ENCODE data around the gene TLCD3A. TPM values are rescaled to one million over a fixed set of nuclear protein-coding genes. Genes with fewer than 3 reads are reported as not detected.

TLCD3A gene
- total RNA-seq, 1 experiment from 2014 or later: 13.4 TPM

DNA sequence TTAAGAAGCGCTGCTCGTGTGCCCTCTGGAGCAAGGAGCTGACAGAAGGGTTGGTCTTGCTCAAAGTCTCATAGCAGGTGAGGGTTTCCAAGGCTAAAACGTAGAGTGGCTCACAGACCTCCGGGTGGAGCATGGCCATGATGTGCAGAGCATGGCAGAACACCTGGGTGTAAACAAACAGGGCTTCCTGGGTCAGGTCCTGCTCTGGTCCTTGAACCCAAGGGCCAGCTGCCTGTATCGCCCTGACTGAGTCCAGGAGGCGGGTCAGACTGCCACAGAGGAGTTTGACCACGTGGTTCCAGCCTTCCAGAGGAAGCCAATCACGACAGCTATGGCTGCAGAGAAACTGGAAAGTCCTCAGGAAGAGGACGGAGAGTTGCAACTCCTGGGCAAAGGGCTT, 12.5 kb downstream of the TLCD3A start:
- H3K4me1 Mint-ChIP-seq (ENCODE audit: low read depth, unreplicated experiment): no peaks in the 10 kb centered on the region
- TF ChIP-seq, protein P1, sequence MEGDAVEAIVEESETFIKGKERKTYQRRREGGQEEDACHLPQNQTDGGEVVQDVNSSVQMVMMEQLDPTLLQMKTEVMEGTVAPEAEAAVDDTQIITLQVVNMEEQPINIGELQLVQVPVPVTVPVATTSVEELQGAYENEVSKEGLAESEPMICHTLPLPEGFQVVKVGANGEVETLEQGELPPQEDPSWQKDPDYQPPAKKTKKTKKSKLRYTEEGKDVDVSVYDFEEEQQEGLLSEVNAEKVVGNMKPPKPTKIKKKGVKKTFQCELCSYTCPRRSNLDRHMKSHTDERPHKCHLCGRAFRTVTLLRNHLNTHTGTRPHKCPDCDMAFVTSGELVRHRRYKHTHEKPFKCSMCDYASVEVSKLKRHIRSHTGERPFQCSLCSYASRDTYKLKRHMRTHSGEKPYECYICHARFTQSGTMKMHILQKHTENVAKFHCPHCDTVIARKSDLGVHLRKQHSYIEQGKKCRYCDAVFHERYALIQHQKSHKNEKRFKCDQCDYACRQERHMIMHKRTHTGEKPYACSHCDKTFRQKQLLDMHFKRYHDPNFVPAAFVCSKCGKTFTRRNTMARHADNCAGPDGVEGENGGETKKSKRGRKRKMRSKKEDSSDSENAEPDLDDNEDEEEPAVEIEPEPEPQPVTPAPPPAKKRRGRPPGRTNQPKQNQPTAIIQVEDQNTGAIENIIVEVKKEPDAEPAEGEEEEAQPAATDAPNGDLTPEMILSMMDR (IDR thresholded peaks at IDR 0.05; ENCODE audit: insufficient read depth in 1 of 2, low read depth in 1 of 2, low read length in 1 of 2, severe bottlenecking in 1 of 2, unreplicated experiment in 1 of 2): no peak
- no peaks in the 10 kb centered on the region for H3K9me3 Mint-ChIP-seq (ENCODE audit: unreplicated experiment)
- H3K27me3 Mint-ChIP-seq (ENCODE audit: insufficient read depth, unreplicated experiment): no peaks in the 10 kb centered on the region
- peaks cover 30% of the 10 kb centered on the region for H3K36me3 Mint-ChIP-seq (ENCODE audit: insufficient read depth, unreplicated experiment)
- no peaks in the 10 kb centered on the region for H3K9me3 ChIP-seq
- no peak overlapping the region for H3K4me3 ChIP-seq (ENCODE audit: low read depth, low read length)
- H3K4me1 ChIP-seq: no peaks in the 10 kb centered on the region
- no TSS peak for BruUV-seq (replicated peaks)
- DNase-seq: no peak
- POLR2A ChIA-PET: no interaction called here
- H3K27me3 ChIP-seq (replicated peaks; ENCODE audit: control insufficient read depth, insufficient read depth, low read length): no peaks in the 10 kb centered on the region
- no peaks in the 10 kb centered on the region; the same call in 1 of the 2 replicates for H3K36me3 ChIP-seq (ENCODE audit: control insufficient read depth, insufficient read depth, low read length)
- CTCF ChIA-PET: no interaction called here
- no peak overlapping the region for H3K27ac Mint-ChIP-seq (ENCODE audit: unreplicated experiment)
- H3K4me3 Mint-ChIP-seq (ENCODE audit: unreplicated experiment): no peak overlapping the region
- intact Hi-C loops (cut with micrococcal nuclease; ENCODE audit: unreplicated experiment): no loop called here

DNA sequence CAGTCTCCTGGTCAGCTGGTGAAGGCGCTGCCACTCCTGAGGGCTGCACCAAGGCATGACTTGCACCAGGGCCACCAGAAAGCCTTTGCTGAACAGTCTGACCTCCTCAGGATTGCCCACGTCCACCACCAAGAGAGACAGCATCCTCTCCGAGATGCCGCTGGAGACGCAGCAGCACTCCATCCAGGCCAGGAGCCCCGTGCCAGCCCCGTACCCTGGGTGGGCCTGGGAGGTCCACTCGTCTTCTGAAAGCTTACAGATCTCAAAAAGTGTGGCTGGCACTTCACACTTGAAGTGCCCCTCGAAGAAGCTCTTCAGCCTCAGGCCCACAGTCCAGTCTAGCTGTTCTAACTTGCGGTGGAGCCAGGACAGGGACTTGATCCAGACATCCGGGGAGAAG, 13.0 kb downstream of the TLCD3A start:
- ChIA-PET POLR2A (no interaction called here), CTCF (no interaction called here)
- H3K36me3 Mint-ChIP-seq (ENCODE audit: insufficient read depth, unreplicated experiment): peaks cover 30% of the 10 kb centered on the region
- no TSS peak for BruUV-seq (replicated peaks)
- Histone ChIP-seq H3K27me3 (replicated peaks; ENCODE audit: control insufficient read depth, insufficient read depth, low read length) (no peaks in the 10 kb centered on the region), H3K4me1 (no peaks in the 10 kb centered on the region), H3K4me3 (ENCODE audit: low read depth, low read length) (no peak overlapping the region), H3K9me3 (no peaks in the 10 kb centered on the region), H3K36me3 (ENCODE audit: control insufficient read depth, insufficient read depth, low read length) (no peaks in the 10 kb centered on the region; the same call in 1 of the 2 replicates)
- no peaks in the 10 kb centered on the region for H3K9me3 Mint-ChIP-seq (ENCODE audit: unreplicated experiment)
- no peak overlapping the region for H3K27ac Mint-ChIP-seq (ENCODE audit: unreplicated experiment)
- H3K4me1 Mint-ChIP-seq (ENCODE audit: low read depth, unreplicated experiment): peaks cover 3% of the 10 kb centered on the region
- no peaks in the 10 kb centered on the region for H3K27me3 Mint-ChIP-seq (ENCODE audit: insufficient read depth, unreplicated experiment)
- H3K4me3 Mint-ChIP-seq (ENCODE audit: unreplicated experiment): no peak overlapping the region
- TF ChIP-seq, protein P1 (IDR thresholded peaks at IDR 0.05; ENCODE audit: insufficient read depth in 1 of 2, low read depth in 1 of 2, low read length in 1 of 2, severe bottlenecking in 1 of 2, unreplicated experiment in 1 of 2): no peak
- no peak for DNase-seq
- intact Hi-C loops (cut with micrococcal nuclease; ENCODE audit: unreplicated experiment): no loop called here

DNA sequence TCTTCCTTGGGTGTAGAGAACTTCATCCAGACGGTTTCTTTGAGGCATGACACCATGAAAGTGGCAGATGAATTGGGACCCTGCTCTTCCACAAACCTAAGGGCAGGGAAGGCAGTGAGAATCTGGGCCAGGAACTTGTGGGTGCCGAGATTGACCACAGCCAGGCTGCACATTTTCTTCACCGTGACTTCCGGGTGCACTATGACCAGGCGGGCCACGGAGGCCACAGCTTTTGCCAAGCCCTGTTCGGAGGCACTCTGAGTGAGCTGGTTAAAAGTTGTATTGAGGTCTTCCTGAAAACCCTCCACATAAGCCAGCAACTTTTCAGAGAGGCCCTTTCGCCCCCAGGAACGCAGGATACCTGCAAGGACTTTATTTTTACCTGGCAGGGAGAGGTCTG, 13.8 kb downstream of the TLCD3A start:
- Mint-ChIP-seq H3K4me1 (ENCODE audit: low read depth, unreplicated experiment) (peaks cover 7% of the 10 kb centered on the region), H3K4me3 (ENCODE audit: unreplicated experiment) (no peak overlapping the region), H3K36me3 (ENCODE audit: insufficient read depth, unreplicated experiment) (peaks cover 30% of the 10 kb centered on the region), H3K27me3 (ENCODE audit: insufficient read depth, unreplicated experiment) (no peaks in the 10 kb centered on the region), H3K27ac (ENCODE audit: unreplicated experiment) (no peak overlapping the region), H3K9me3 (ENCODE audit: unreplicated experiment) (no peaks in the 10 kb centered on the region)
- H3K4me3 ChIP-seq (ENCODE audit: low read depth, low read length): no peak overlapping the region
- ChIA-PET POLR2A (no interaction called here), CTCF (no interaction called here)
- no peaks in the 10 kb centered on the region; the same call in 1 of the 2 replicates for H3K36me3 ChIP-seq (ENCODE audit: control insufficient read depth, insufficient read depth, low read length)
- no peaks in the 10 kb centered on the region for H3K27me3 ChIP-seq (replicated peaks; ENCODE audit: control insufficient read depth, insufficient read depth, low read length)
- no TSS peak for BruUV-seq (replicated peaks)
- no peak for DNase-seq
- TF ChIP-seq, protein P1 (IDR thresholded peaks at IDR 0.05; ENCODE audit: insufficient read depth in 1 of 2, low read depth in 1 of 2, low read length in 1 of 2, severe bottlenecking in 1 of 2, unreplicated experiment in 1 of 2): no peak
- intact Hi-C loops (cut with micrococcal nuclease; ENCODE audit: unreplicated experiment): no loop called here
- no peaks in the 10 kb centered on the region for H3K9me3 ChIP-seq
- no peaks in the 10 kb centered on the region for H3K4me1 ChIP-seq
